ENCODE results near the gene ZEB2.

The ZEB2 gene

DNA sequence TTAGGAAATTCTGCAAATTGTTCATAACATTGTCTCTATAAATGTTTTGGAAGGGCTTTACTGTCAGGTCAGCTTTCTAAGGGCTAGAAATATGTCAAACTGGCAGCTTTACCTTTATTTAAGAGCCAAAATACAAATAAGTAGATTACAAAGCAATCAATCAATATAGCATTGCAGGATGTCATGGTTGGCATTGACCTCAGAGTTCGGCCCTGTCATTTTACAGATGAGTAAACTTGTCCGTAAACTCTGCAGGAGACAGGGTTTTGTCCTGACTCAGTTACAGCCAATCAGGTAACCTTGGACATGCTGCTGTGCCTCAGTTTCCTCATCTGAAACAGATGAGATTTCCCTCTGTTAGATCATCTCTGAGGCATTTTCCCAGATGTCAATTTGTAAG is 25.9 kb upstream of the ZEB2 start:
- Histone ChIP-seq H3K36me3 (ENCODE audit: low read length) (no peaks in the 10 kb centered on the region), H3K79me2 (ENCODE audit: insufficient read depth, low read length) (no peaks in the 10 kb centered on the region), H3F3A (ENCODE audit: insufficient read depth) (no peaks in the 10 kb centered on the region), H3K27me3 (ENCODE audit: low read length) (no peaks in the 10 kb centered on the region), H2AFZ (ENCODE audit: low read depth, low read length, severe bottlenecking) (no peak overlapping the region), H3K9me2 (replicated peaks; ENCODE audit: insufficient read depth, low read length) (no peaks in the 10 kb centered on the region), H3K9ac (ENCODE audit: low read length) (no peak overlapping the region), H4K20me1 (ENCODE audit: low read depth, low read length) (no peaks in the 10 kb centered on the region), H3K4me3 (ENCODE audit: insufficient read depth, low read length, poor library complexity, severe bottlenecking) (no peak overlapping the region), H3K9me3 (ENCODE audit: insufficient read depth, low read length) (no peaks in the 10 kb centered on the region), H3K27ac (ENCODE audit: low read depth, low read length) (no peak overlapping the region), H3K4me2 (ENCODE audit: low read depth, low read length, poor library complexity, severe bottlenecking) (no peak overlapping the region)
- no peak for TF ChIP-seq EZH2phosphoT487 (conservative IDR thresholded peaks at IDR 0.05; ENCODE audit: low read length)
- TF ChIP-seq, protein P1, sequence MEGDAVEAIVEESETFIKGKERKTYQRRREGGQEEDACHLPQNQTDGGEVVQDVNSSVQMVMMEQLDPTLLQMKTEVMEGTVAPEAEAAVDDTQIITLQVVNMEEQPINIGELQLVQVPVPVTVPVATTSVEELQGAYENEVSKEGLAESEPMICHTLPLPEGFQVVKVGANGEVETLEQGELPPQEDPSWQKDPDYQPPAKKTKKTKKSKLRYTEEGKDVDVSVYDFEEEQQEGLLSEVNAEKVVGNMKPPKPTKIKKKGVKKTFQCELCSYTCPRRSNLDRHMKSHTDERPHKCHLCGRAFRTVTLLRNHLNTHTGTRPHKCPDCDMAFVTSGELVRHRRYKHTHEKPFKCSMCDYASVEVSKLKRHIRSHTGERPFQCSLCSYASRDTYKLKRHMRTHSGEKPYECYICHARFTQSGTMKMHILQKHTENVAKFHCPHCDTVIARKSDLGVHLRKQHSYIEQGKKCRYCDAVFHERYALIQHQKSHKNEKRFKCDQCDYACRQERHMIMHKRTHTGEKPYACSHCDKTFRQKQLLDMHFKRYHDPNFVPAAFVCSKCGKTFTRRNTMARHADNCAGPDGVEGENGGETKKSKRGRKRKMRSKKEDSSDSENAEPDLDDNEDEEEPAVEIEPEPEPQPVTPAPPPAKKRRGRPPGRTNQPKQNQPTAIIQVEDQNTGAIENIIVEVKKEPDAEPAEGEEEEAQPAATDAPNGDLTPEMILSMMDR (IDR thresholded peaks at IDR 0.05; ENCODE audit: insufficient read depth, low read length, poor library complexity, severe bottlenecking), result no peak

DNA sequence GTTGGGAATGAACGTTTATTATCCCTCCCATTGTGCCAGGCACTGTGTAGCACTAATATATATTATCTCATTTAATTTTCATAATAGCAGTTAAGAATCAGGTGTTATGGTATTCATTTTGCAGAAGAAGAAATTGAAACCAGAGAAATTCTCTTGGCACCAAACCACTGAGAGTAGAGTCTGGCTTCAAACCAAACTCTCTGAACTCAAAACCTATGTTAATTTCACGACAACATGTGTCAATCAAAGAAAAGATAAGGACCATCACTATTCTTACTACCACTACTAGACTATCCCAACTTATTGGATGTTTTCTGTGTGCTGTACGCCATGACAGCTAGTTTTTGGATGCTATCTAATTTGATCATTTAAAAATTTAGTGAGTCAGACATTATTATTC is 24.1 kb upstream of the ZEB2 start:
- H3K79me2 ChIP-seq (ENCODE audit: insufficient read depth, low read length), result no peaks in the 10 kb centered on the region
- no peaks in the 10 kb centered on the region for H3K9me2 ChIP-seq (replicated peaks; ENCODE audit: insufficient read depth, low read length)
- no peak overlapping the region for H3K4me2 ChIP-seq (ENCODE audit: low read depth, low read length, poor library complexity, severe bottlenecking)
- H3K4me3 ChIP-seq (ENCODE audit: insufficient read depth, low read length, poor library complexity, severe bottlenecking), result no peak overlapping the region
- no peaks in the 10 kb centered on the region for H4K20me1 ChIP-seq (ENCODE audit: low read depth, low read length)
- no peaks in the 10 kb centered on the region for H3K36me3 ChIP-seq (ENCODE audit: low read length)
- H3K27me3 ChIP-seq (ENCODE audit: low read length), result no peaks in the 10 kb centered on the region
- H3F3A ChIP-seq (ENCODE audit: insufficient read depth), result no peaks in the 10 kb centered on the region
- H3K9me3 ChIP-seq (ENCODE audit: insufficient read depth, low read length), result no peaks in the 10 kb centered on the region
- H3K9ac ChIP-seq (ENCODE audit: low read length), result no peak overlapping the region
- H3K27ac ChIP-seq (ENCODE audit: low read depth, low read length), result no peak overlapping the region
- H2AFZ ChIP-seq (ENCODE audit: low read depth, low read length, severe bottlenecking), result no peak overlapping the region
- no peak for TF ChIP-seq EZH2phosphoT487 (conservative IDR thresholded peaks at IDR 0.05; ENCODE audit: low read length)
- TF ChIP-seq, protein P1 (IDR thresholded peaks at IDR 0.05; ENCODE audit: insufficient read depth, low read length, poor library complexity, severe bottlenecking), result no peak

DNA sequence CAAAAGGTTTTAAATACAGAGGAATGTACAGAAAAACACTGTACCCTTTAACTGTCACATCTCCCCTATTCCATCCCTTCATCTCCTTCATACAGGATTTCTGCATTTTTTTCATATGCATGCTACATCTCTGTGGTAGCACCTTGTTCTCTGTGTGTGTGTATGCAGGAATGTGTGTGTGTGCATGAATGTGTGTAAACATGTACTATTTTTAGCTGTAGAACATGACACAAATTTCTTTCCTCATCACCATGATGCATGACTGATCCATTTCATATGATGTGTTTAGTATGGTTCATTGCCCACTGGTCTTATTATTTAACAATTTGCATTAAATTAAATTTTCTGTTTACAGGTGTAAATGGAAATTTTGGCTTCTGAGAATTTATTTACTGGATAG is 21.5 kb upstream of the ZEB2 start:
- Histone ChIP-seq H3K4me3 (ENCODE audit: insufficient read depth, low read length, poor library complexity, severe bottlenecking) (no peak overlapping the region), H3K9me2 (replicated peaks; ENCODE audit: insufficient read depth, low read length) (no peaks in the 10 kb centered on the region), H3K79me2 (ENCODE audit: insufficient read depth, low read length) (no peaks in the 10 kb centered on the region), H4K20me1 (ENCODE audit: low read depth, low read length) (no peaks in the 10 kb centered on the region), H3K36me3 (ENCODE audit: low read length) (no peaks in the 10 kb centered on the region), H3K4me2 (ENCODE audit: low read depth, low read length, poor library complexity, severe bottlenecking) (no peak overlapping the region), H3K27me3 (ENCODE audit: low read length) (no peaks in the 10 kb centered on the region), H2AFZ (ENCODE audit: low read depth, low read length, severe bottlenecking) (no peak overlapping the region), H3K9ac (ENCODE audit: low read length) (no peak overlapping the region), H3K27ac (ENCODE audit: low read depth, low read length) (no peak overlapping the region), H3K9me3 (ENCODE audit: insufficient read depth, low read length) (no peaks in the 10 kb centered on the region), H3F3A (ENCODE audit: insufficient read depth) (no peaks in the 10 kb centered on the region)
- TF ChIP-seq EZH2phosphoT487 (conservative IDR thresholded peaks at IDR 0.05; ENCODE audit: low read length), result no peak
- TF ChIP-seq, protein P1 (IDR thresholded peaks at IDR 0.05; ENCODE audit: insufficient read depth, low read length, poor library complexity, severe bottlenecking), result no peak

All from SU-DHL-6 (cell line).